ENCODE data around the gene FRYL. TPM values are rescaled to one million over a fixed set of nuclear protein-coding genes. Genes with fewer than 3 reads are reported as not detected.

Gene FRYL
- polyA plus RNA-seq, 1 donor from 2014 or later, result 64.0 TPM

DNA sequence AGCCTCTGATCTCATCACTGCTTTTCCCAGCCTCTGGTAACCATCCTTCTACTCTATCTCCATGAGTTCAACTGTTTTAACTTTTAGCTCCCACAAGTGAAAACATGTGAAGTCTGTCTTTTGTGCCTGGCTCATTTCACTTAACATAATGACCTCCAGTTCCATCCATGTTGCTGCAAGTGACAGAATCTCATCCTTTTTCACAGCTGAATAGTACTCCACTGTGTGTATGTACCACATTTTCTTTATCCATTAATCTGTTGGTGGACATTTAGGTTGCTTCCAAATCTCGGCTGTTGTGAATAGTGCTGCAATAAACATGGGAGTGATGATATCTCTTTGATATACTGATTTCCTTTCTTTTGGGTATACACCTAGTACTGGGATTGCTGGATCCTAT is 109.5 kb downstream of the FRYL start:
- H3K9me3 ChIP-seq (ENCODE audit: low read length), result no peaks in the 10 kb centered on the region
- no peaks in the 10 kb centered on the region for H4K20me1 ChIP-seq (ENCODE audit: insufficient read depth)
- no peaks in the 10 kb centered on the region for H3K9me2 ChIP-seq (ENCODE audit: insufficient read depth, low read length)
- no peak overlapping the region for H3K27ac ChIP-seq (ENCODE audit: low read length)
- no peak overlapping the region for H3K4me2 ChIP-seq (ENCODE audit: low read length)
- no peak overlapping the region for H3K9ac ChIP-seq (ENCODE audit: low read length)
- H3K79me2 ChIP-seq (replicated peaks; ENCODE audit: insufficient read depth, low read length), result peaks cover 4% of the 10 kb centered on the region
- H3K36me3 ChIP-seq (ENCODE audit: insufficient read depth, low read length), result no peaks in the 10 kb centered on the region
- TF ChIP-seq TAF1 (IDR thresholded peaks at IDR 0.05; ENCODE audit: low read depth), result no peak
- no peak for TF ChIP-seq CTCF (IDR thresholded peaks at IDR 0.05; ENCODE audit: poor library complexity, severe bottlenecking)
- TF ChIP-seq MXI1 (conservative IDR thresholded peaks at IDR 0.05; ENCODE audit: poor library complexity, severe bottlenecking), result no peak
- TF ChIP-seq, protein P1, sequence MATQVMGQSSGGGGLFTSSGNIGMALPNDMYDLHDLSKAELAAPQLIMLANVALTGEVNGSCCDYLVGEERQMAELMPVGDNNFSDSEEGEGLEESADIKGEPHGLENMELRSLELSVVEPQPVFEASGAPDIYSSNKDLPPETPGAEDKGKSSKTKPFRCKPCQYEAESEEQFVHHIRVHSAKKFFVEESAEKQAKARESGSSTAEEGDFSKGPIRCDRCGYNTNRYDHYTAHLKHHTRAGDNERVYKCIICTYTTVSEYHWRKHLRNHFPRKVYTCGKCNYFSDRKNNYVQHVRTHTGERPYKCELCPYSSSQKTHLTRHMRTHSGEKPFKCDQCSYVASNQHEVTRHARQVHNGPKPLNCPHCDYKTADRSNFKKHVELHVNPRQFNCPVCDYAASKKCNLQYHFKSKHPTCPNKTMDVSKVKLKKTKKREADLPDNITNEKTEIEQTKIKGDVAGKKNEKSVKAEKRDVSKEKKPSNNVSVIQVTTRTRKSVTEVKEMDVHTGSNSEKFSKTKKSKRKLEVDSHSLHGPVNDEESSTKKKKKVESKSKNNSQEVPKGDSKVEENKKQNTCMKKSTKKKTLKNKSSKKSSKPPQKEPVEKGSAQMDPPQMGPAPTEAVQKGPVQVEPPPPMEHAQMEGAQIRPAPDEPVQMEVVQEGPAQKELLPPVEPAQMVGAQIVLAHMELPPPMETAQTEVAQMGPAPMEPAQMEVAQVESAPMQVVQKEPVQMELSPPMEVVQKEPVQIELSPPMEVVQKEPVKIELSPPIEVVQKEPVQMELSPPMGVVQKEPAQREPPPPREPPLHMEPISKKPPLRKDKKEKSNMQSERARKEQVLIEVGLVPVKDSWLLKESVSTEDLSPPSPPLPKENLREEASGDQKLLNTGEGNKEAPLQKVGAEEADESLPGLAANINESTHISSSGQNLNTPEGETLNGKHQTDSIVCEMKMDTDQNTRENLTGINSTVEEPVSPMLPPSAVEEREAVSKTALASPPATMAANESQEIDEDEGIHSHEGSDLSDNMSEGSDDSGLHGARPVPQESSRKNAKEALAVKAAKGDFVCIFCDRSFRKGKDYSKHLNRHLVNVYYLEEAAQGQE (IDR thresholded peaks at IDR 0.05; ENCODE audit: borderline replicate concordance), result no peak
- no peak for TF ChIP-seq POLR2AphosphoS5 (IDR thresholded peaks at IDR 0.05)
- no peak overlapping the region for H2AFZ ChIP-seq (ENCODE audit: low read depth, low read length)
- H3K27me3 ChIP-seq (ENCODE audit: insufficient read depth, low read depth, low read length), result no peaks in the 10 kb centered on the region
- no peaks in the 10 kb centered on the region for H3F3A ChIP-seq (ENCODE audit: insufficient read depth, low read length, poor library complexity, severe bottlenecking)
- no peak overlapping the region for H3K4me3 ChIP-seq (ENCODE audit: low read length)

- no peaks in the 10 kb centered on the region for H3K9me2 ChIP-seq (ENCODE audit: insufficient read depth, low read length)
- H3K79me2 ChIP-seq (replicated peaks; ENCODE audit: insufficient read depth, low read length), result peaks cover 4% of the 10 kb centered on the region
- H2AFZ ChIP-seq (ENCODE audit: low read depth, low read length), result no peak overlapping the region
- H3K36me3 ChIP-seq (ENCODE audit: insufficient read depth, low read length), result no peaks in the 10 kb centered on the region
- no peaks in the 10 kb centered on the region for H3K27me3 ChIP-seq (ENCODE audit: insufficient read depth, low read depth, low read length)
- no peak overlapping the region for H3K9ac ChIP-seq (ENCODE audit: low read length)
- no peak for TF ChIP-seq POLR2AphosphoS5 (IDR thresholded peaks at IDR 0.05)
- no peak for TF ChIP-seq MXI1 (conservative IDR thresholded peaks at IDR 0.05; ENCODE audit: poor library complexity, severe bottlenecking)
- no peak for TF ChIP-seq TAF1 (IDR thresholded peaks at IDR 0.05; ENCODE audit: low read depth)
- TF ChIP-seq CTCF (IDR thresholded peaks at IDR 0.05; ENCODE audit: poor library complexity, severe bottlenecking), result no peak
- TF ChIP-seq EP300 (conservative IDR thresholded peaks at IDR 0.05; ENCODE audit: poor library complexity, severe bottlenecking), result no peak
- no peak for TF ChIP-seq RAD21 (conservative IDR thresholded peaks at IDR 0.05)
- TF ChIP-seq, protein P1 (IDR thresholded peaks at IDR 0.05; ENCODE audit: borderline replicate concordance), result no peak
- TF ChIP-seq SMC3 (conservative IDR thresholded peaks at IDR 0.05; ENCODE audit: poor library complexity), result no peak
- TF ChIP-seq EZH2 (IDR thresholded peaks at IDR 0.05; ENCODE audit: borderline replicate concordance, insufficient read depth, low read length, poor library complexity, severe bottlenecking), result no peak
- no peak overlapping the region for H3K27ac ChIP-seq (ENCODE audit: low read length)
- H3F3A ChIP-seq (ENCODE audit: insufficient read depth, low read length, poor library complexity, severe bottlenecking), result no peaks in the 10 kb centered on the region
- H3K4me3 ChIP-seq (ENCODE audit: low read length), result no peak overlapping the region
- no peak overlapping the region for H3K4me2 ChIP-seq (ENCODE audit: low read length)
- no peaks in the 10 kb centered on the region for H3K9me3 ChIP-seq (ENCODE audit: low read length)
- H4K20me1 ChIP-seq (ENCODE audit: insufficient read depth), result no peaks in the 10 kb centered on the region
Observed at GRCh38 chr4:48669086-48669485, 111.0 kb downstream of the FRYL start.
